A549 (cell line): Measurements from ENCODE around the gene FREY1. TPM values are rescaled to one million over a fixed set of nuclear protein-coding genes. Genes with fewer than 3 reads are reported as not detected.

Experiments used
- ATAC-seq, 2 experiments: fragments of 200-7000 bp in 1 of 2; fragments of >200 bp in 1 of 2; cut with Nextera tagmentation in 1 of 2; cut with Tn5 transposase in 1 of 2; 3 replicates each; pipeline versions ENCODE4 v1.8.0 to v1.9.1; 2018 to 2020; ENCODE audit warnings: mild to moderate bottlenecking in 1 of 2, moderate library complexity in 1 of 2
- CTCF ChIA-PET: fragments of 300-600 bp; sonication (Branson Sonifier 250); formaldehyde crosslinking; extraction: SDS; loops from one replicate; lab custom pipeline; 2021; ENCODE audit warnings: antibody characterized with exemption, inconsistent platforms; lab: Yijun Ruan, JAX
- POLR2A ChIA-PET: fragments of 350-600 bp; formaldehyde crosslinking; extraction: SDS; loops from one replicate; lab custom pipeline; 2021; ENCODE audit warnings: antibody characterized with exemption, inconsistent platforms; lab: Yijun Ruan, JAX
- DNase-seq, 2 experiments: peaks; one replicate each; pipeline versions ENCODE4 v3.0.0 to v3.0.0-alpha.2; 2011 to 2016; ENCODE audit warnings: low read depth in 1 of 2, low spot score in 1 of 2
- FAIRE-seq: peaks from 2 replicates; lab custom pipeline; 2011; peaks lifted over from hg19 to GRCh38; lab: Jason Lieb, UNC
- H3K27ac ChIP-seq, 2 experiments: fragments of >200 bp; sonication (Bioruptor Twin); formaldehyde crosslinking; 3 replicates each; pipeline ENCODE4 v1.5.1; 2016 to 2017
- H3K4me1 ChIP-seq: fragments of >200 bp; sonication (Bioruptor Twin); formaldehyde crosslinking; 3 replicates; pipeline ENCODE4 v1.6.1; 2016
- H3K4me2 ChIP-seq: fragments of >200 bp; sonication (Bioruptor Twin); formaldehyde crosslinking; 3 replicates; pipeline ENCODE4 v1.6.1; 2016
- H3K4me3 ChIP-seq: fragments of >200 bp; sonication (Bioruptor Twin); formaldehyde crosslinking; 3 replicates; pipeline ENCODE4 v1.5.1; 2016
- H3K9me3 ChIP-seq: fragments of >200 bp; sonication (Bioruptor Twin); formaldehyde crosslinking; 3 replicates; pipeline ENCODE4 v1.6.1; 2016
- E2F6 ChIP-seq: IDR thresholded peaks from 2 replicates; pipeline ENCODE4 v1.6.1; 2012; ENCODE audit warnings: low read depth, borderline replicate concordance
- EHMT2 ChIP-seq: fragments of 200-600 bp; sonication (generic); IDR thresholded peaks from 2 replicates; pipeline ENCODE4 v1.6.1; 2016; ENCODE audit warnings: antibody characterized with exemption, low read depth, mild to moderate bottlenecking, moderate library complexity
- ELK1 ChIP-seq: fragments of 150-350 bp; IDR thresholded peaks from 2 replicates; pipeline ENCODE4 v1.6.1; 2014; ENCODE audit warnings: low read depth, mild to moderate bottlenecking, low read length
- EP300 ChIP-seq, 2 experiments: fragments of >200 bp; sonication (Bioruptor Twin); formaldehyde crosslinking; IDR thresholded peaks; 2 replicates in 1 of 2; 3 replicates in 1 of 2; pipeline ENCODE4 v1.6.1; 2016 to 2017
- FOSB ChIP-seq: fragments of 250-450 bp; sonication (Bioruptor Pico); IDR thresholded peaks from 2 replicates; pipeline ENCODE4 v1.5.0; 2020; ENCODE audit warnings: mild to moderate bottlenecking, moderate library complexity
- FOSL2 ChIP-seq, 2 experiments: fragments of 450-650 bp in 1 of 2; fragments of >200 bp in 1 of 2; sonication (Bioruptor Twin) in 1 of 2; formaldehyde crosslinking; IDR thresholded peaks; 2 replicates each; pipeline versions ENCODE4 v1.5.0 to v1.6.1; 2016 to 2020; ENCODE audit warnings: mild to moderate bottlenecking in 1 of 2, moderate library complexity in 1 of 2
- FOXS1 ChIP-seq: fragments of 250-450 bp; sonication (Bioruptor Pico); IDR thresholded peaks from 2 replicates; pipeline ENCODE4 v1.5.0; 2020; ENCODE audit warnings: mild to moderate bottlenecking, moderate library complexity
- HES2 ChIP-seq: fragments of >200 bp; sonication (Bioruptor Twin); formaldehyde crosslinking; IDR thresholded peaks from 2 replicates; pipeline ENCODE4 v1.6.1; 2016
- HOXA7 ChIP-seq: fragments of 250-450 bp; sonication (Bioruptor Pico); IDR thresholded peaks from 2 replicates; pipeline ENCODE4 v1.5.0; 2020; ENCODE audit warnings: mild to moderate bottlenecking, moderate library complexity
- HOXB5 ChIP-seq: fragments of 250-450 bp; sonication (Bioruptor Pico); IDR thresholded peaks from 2 replicates; pipeline ENCODE4 v1.5.0; 2020; ENCODE audit warnings: mild to moderate bottlenecking, moderate library complexity
- MAZ ChIP-seq: fragments of 150-350 bp; IDR thresholded peaks from 2 replicates; pipeline ENCODE4 v1.6.1; 2014; ENCODE audit warnings: antibody characterized with exemption, low read depth, low read length, borderline replicate concordance
- PBX3 ChIP-seq: IDR thresholded peaks from 2 replicates; pipeline ENCODE4 v1.6.1; 2012
- RAD21 ChIP-seq, 2 experiments: fragments of >200 bp in 1 of 2; sonication (Bioruptor Twin) in 1 of 2; formaldehyde crosslinking in 1 of 2; IDR thresholded peaks in 1 of 2; conservative IDR thresholded peaks in 1 of 2; 2 replicates in 1 of 2; 3 replicates in 1 of 2; pipeline ENCODE4 v1.6.1; 2012 to 2018; ENCODE audit warnings: inconsistent platforms in 1 of 2
- RFX5 ChIP-seq: fragments of 450-650 bp; IDR thresholded peaks from 2 replicates; pipeline ENCODE4 v1.7.1; 2014; ENCODE audit warnings: antibody characterized with exemption, mild to moderate bottlenecking, moderate library complexity
- RNF2 ChIP-seq: fragments of 200-600 bp; sonication (generic); IDR thresholded peaks from 2 replicates; pipeline ENCODE4 v1.6.1; 2016; ENCODE audit warnings: low read depth, mild to moderate bottlenecking, antibody characterized with exemption, moderate library complexity, borderline replicate concordance
- SMC3 ChIP-seq: fragments of >200 bp; sonication (Bioruptor Twin); formaldehyde crosslinking; IDR thresholded peaks from 3 replicates; pipeline ENCODE4 v1.6.1; 2018; ENCODE audit warnings: inconsistent platforms
- TFCP2L1 ChIP-seq: fragments of 250-450 bp; sonication (Bioruptor Pico); IDR thresholded peaks from 2 replicates; pipeline ENCODE4 v1.5.0; 2021; ENCODE audit warnings: mild to moderate bottlenecking
- WGBS: methylation state at CpG from one replicate; pipeline ENCODE4 v1.1.6; 2017; ENCODE audit errors: missing lambda C conversion rate; 5-methylcytosine and 5-hydroxymethylcytosine counted together
- polyA plus RNA-seq, 4 experiments: library from polyadenylated mRNA; depleted of rRNA in 3 of 4; stranded (reverse); fragments of >200 nt; fragmentation: RNase III in 1 of 4; extraction: RNeasy Plus Mini Kit Qiagen cat#74134 plus additional on column Dnase treatment in 1 of 4; gene quantifications; 2 replicates in 3 of 4; 3 replicates in 1 of 4; pipeline ENCODE4 v1.2.3, GENCODE V29; 2011 to 2017
- TF ChIP-seq, protein P1 (sequence below): IDR thresholded peaks from 2 replicates; pipeline ENCODE4 v1.6.1; 2012

FREY1 gene
- polyA plus RNA-seq, 2 of the 4 experiments (the other 2 are of a cell fraction) = 0.17 to 0.21 TPM

DNA sequence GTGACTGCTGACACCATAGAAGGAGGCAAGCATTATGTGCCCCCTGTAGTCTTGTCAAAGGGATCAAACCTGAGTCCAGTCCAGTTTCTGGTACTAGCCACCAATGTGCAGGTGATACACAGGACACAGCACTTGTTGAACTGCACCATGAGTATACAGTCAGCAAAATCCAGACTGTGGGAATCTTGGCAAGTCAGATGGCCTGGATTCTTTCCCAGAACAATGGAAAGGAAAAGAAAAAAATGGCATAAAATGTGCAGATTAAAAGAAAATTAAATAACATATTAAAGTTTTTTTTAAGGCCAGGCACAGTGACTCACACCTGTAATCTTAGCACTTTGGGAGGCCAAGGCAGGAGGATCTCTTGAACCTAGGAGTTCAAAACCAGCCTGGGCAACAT, 43.0 kb downstream of the FREY1 start:
- no peak for TF ChIP-seq EHMT2
- TF ChIP-seq, protein P1, sequence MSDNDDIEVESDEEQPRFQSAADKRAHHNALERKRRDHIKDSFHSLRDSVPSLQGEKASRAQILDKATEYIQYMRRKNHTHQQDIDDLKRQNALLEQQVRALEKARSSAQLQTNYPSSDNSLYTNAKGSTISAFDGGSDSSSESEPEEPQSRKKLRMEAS = no peak
- no peak for TF ChIP-seq FOSL2 (IDR thresholded peaks at IDR 0.05)
- TF ChIP-seq FOSL2 (CRISPR knock-in tag; IDR thresholded peaks at IDR 0.05) = no peak
- no peak for TF ChIP-seq E2F6
- TF ChIP-seq ELK1 = no peak
- no peak for TF ChIP-seq RNF2
- TF ChIP-seq RAD21 (conservative IDR thresholded peaks at IDR 0.05 in 1 of 2, IDR thresholded peaks at IDR 0.05 in 1 of 2) = no peak
- no peak for TF ChIP-seq MAZ
- no peak for TF ChIP-seq EP300 (IDR thresholded peaks at IDR 0.05)
- no peaks in the 10 kb centered on the region for H3K4me1 ChIP-seq
- no peak for DNase-seq
- no peak overlapping the region for H3K27ac ChIP-seq
- CTCF ChIA-PET = interaction anchor here (0.9 to 1.9 kb wide), 4 partner anchors 8 to 34 kb away, joined by 3 to 6 read pairs (median 5); no protein-coding TSS in a partner anchor
- no peak for ATAC-seq
- POLR2A ChIA-PET = no interaction called here
- H3K9me3 ChIP-seq = no peaks in the 10 kb centered on the region
- H3K4me3 ChIP-seq = no peak overlapping the region
- H3K4me2 ChIP-seq = no peak overlapping the region
- no peak for FAIRE-seq

DNA sequence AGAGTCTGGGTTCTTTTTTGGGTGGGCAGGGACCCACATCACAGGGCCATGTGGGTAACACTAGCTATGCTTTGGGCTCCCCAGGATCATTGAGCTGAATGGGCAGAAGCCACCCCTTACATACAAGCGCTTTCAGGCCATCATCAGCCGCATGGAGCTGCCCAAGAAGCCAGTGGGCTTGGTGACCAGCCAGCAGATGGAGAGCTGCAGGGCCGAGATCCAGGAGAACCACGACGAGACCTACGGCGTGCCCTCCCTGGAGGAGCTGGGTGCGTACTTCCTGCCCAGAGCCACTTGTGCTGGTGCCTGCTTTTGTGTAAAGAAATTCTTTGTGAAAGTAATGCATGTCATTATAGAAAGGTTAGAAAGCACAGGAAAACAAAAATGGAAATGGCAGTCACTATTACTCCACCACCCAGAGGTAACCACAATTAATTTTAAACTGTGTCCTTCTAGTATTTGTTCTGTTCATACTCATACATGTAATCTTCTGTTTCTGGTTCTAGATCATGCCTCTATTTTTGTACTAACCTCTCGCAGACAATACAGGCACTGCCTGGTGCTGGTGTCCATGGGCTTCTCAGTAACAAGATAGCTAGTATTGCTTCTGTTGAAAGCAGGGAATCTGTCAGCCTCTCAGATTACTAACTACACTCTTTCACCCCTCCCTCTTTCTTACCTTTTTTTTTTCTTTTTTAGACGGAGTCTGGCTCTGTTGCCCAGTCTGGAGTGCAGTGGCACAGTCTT, 46.1 kb downstream of the FREY1 start:
- DNase-seq = no peak
- no peak for TF ChIP-seq RFX5
- no peak for TF ChIP-seq HOXA7 (CRISPR knock-in tag)
- TF ChIP-seq HOXB5 (CRISPR knock-in tag) = no peak
- no peak overlapping the region for H3K4me3 ChIP-seq
- ChIA-PET POLR2A (no interaction called here), CTCF (interaction anchor here (0.7 to 10.0 kb wide), 7 partner anchors 10 to 104 kb away, joined by 3 to 67 read pairs (median 5); no protein-coding TSS in a partner anchor)
- no peak overlapping the region for H3K4me2 ChIP-seq
- no peak overlapping the region for H3K27ac ChIP-seq
- FAIRE-seq = no peak
- H3K9me3 ChIP-seq = no peaks in the 10 kb centered on the region
- no peak for ATAC-seq
- WGBS = 94% methylated on average over 10 of the region's 10 CpGs
- H3K4me1 ChIP-seq = no peaks in the 10 kb centered on the region

- Histone ChIP-seq H3K27ac (no peak overlapping the region), H3K4me2 (no peak overlapping the region), H3K9me3 (no peaks in the 10 kb centered on the region), H3K4me1 (no peaks in the 10 kb centered on the region), H3K4me3 (no peak overlapping the region)
- ChIA-PET POLR2A (no interaction called here), CTCF (interaction anchor here (0.7 to 10.0 kb wide), 6 partner anchors 10 to 105 kb away, joined by 3 to 67 read pairs (median 5); no protein-coding TSS in a partner anchor)
- ATAC-seq = no peak
- WGBS = 97% methylated on average over 5 of the region's 5 CpGs
- no peak for FAIRE-seq
- DNase-seq = no peak
- TF ChIP-seq PBX3 (no peak), FOSB (CRISPR knock-in tag) (no peak), TFCP2L1 (CRISPR knock-in tag) (no peak), RFX5 (no peak), FOXS1 (CRISPR knock-in tag) (no peak), ELK1 (no peak), HES2 (no peak), E2F6 (no peak), RNF2 (no peak), SMC3 (no peak)
These were observed 46.7 kb downstream of the FREY1 start for GRCh38 chr11:45860348-45860747.
